HepG2 (cell line): ENCODE measurements around the gene PSMA7. TPM values are rescaled to one million over a fixed set of nuclear protein-coding genes. Genes with fewer than 3 reads are reported as not detected.

Experiments
- ATAD3A ChIP-seq: sonication (generic); formaldehyde crosslinking; IDR thresholded peaks from 2 replicates; pipeline ENCODE4 v1.4.0; 2020; ENCODE audit warnings: missing genetic modification reagents
- BRCA1 ChIP-seq: sonication (generic); formaldehyde crosslinking; IDR thresholded peaks from 2 replicates; pipeline ENCODE4 v1.4.0; 2020; ENCODE audit warnings: missing genetic modification reagents
- DNMT1 ChIP-seq: sonication (generic); formaldehyde crosslinking; IDR thresholded peaks from 2 replicates; pipeline ENCODE4 v1.5.1; 2020; ENCODE audit warnings: mild to moderate bottlenecking, missing genetic modification reagents
- FOSL1 ChIP-seq: sonication (generic); formaldehyde crosslinking; IDR thresholded peaks from 2 replicates; pipeline ENCODE4 v1.9.0; 2021; ENCODE audit warnings: missing genetic modification reagents, borderline replicate concordance
- HDAC6 ChIP-seq: fragments of 200-600 bp; sonication (generic); IDR thresholded peaks from 2 replicates; pipeline ENCODE4 v1.7.0; 2017; ENCODE audit warnings: mild to moderate bottlenecking, antibody characterized with exemption, low read length, low read depth
- LCORL ChIP-seq, 2 experiments: fragments of 450-650 bp in 1 of 2; sonication (generic) in 1 of 2; formaldehyde crosslinking in 1 of 2; IDR thresholded peaks; 2 replicates each; pipeline versions ENCODE4 v1.5.0 to v1.6.1; 2017 to 2020; ENCODE audit warnings: antibody characterized with exemption in 1 of 2, missing genetic modification reagents in 1 of 2
- MIER3 ChIP-seq: IDR thresholded peaks from 2 replicates; pipeline ENCODE4 v1.6.1; 2016; ENCODE audit warnings: missing compliant biosample characterization, borderline replicate concordance
- NR3C1 ChIP-seq: sonication (generic); formaldehyde crosslinking; IDR thresholded peaks from 2 replicates; pipeline ENCODE4 v1.4.0; 2020; ENCODE audit warnings: missing genetic modification reagents
- PHF5A ChIP-seq: IDR thresholded peaks from one replicate; pipeline ENCODE4 v1.6.1; 2018; ENCODE audit warnings: low read depth, missing genetic modification reagents; ENCODE audit not compliant: unreplicated experiment
- POLR2A ChIP-seq, 2 experiments: IDR thresholded peaks; 2 replicates each; pipeline ENCODE4 v1.6.1; 2011; ENCODE audit warnings: low read depth in 2 of 2, low read length in 2 of 2, mild to moderate bottlenecking in 1 of 2, moderate library complexity in 1 of 2; ENCODE audit not compliant: insufficient read depth in 1 of 2
- SMARCE1 ChIP-seq: fragments of 450-650 bp; IDR thresholded peaks from 2 replicates; pipeline ENCODE4 v1.6.1; 2017; ENCODE audit warnings: borderline replicate concordance
- STAT5B ChIP-seq: sonication (generic); formaldehyde crosslinking; IDR thresholded peaks from 2 replicates; pipeline ENCODE4 v1.4.0; 2020; ENCODE audit warnings: missing genetic modification reagents
- TAF1 ChIP-seq: sonication (generic); formaldehyde crosslinking; IDR thresholded peaks from 2 replicates; pipeline ENCODE4 v1.4.0; 2020; ENCODE audit warnings: missing genetic modification reagents
- THYN1 ChIP-seq: sonication (generic); formaldehyde crosslinking; IDR thresholded peaks from 2 replicates; pipeline ENCODE4 v1.8.1; 2023; ENCODE audit warnings: low read depth, mild to moderate bottlenecking, moderate library complexity, missing genetic modification reagents, borderline replicate concordance
- TMF1 ChIP-seq: sonication (generic); formaldehyde crosslinking; IDR thresholded peaks from 2 replicates; pipeline ENCODE4 v1.8.1; 2022; ENCODE audit warnings: low read depth, missing genetic modification reagents
- ZBTB8A ChIP-seq: sonication (generic); formaldehyde crosslinking; IDR thresholded peaks from 2 replicates; pipeline ENCODE4 v1.4.0; 2020; ENCODE audit warnings: mild to moderate bottlenecking, low read depth, missing genetic modification reagents, borderline replicate concordance
- ZMYM4 ChIP-seq: sonication (generic); formaldehyde crosslinking; IDR thresholded peaks from 2 replicates; pipeline ENCODE4 v1.8.1; 2023; ENCODE audit warnings: mild to moderate bottlenecking, missing genetic modification reagents
- ZNF274 ChIP-seq: sonication (generic); formaldehyde crosslinking; IDR thresholded peaks from 2 replicates; pipeline ENCODE4 v1.5.1; 2020; ENCODE audit warnings: mild to moderate bottlenecking, missing genetic modification reagents
- ZNF292 ChIP-seq: sonication (generic); formaldehyde crosslinking; IDR thresholded peaks from 2 replicates; pipeline ENCODE4 v1.8.1; 2022; ENCODE audit warnings: mild to moderate bottlenecking, low read depth, missing genetic modification reagents, borderline replicate concordance
- ZNF441 ChIP-seq: sonication (generic); formaldehyde crosslinking; IDR thresholded peaks from 2 replicates; pipeline ENCODE4 v1.7.0; 2021; ENCODE audit warnings: missing genetic modification reagents, borderline replicate concordance
- ZNF543 ChIP-seq: sonication (generic); formaldehyde crosslinking; IDR thresholded peaks from 2 replicates; pipeline ENCODE4 v1.4.0; 2020; ENCODE audit warnings: mild to moderate bottlenecking, missing genetic modification reagents
- ZNF674 ChIP-seq: sonication (generic); formaldehyde crosslinking; IDR thresholded peaks from 2 replicates; pipeline ENCODE4 v1.5.0; 2020; ENCODE audit warnings: low read depth, mild to moderate bottlenecking, missing genetic modification reagents
- ZNF720 ChIP-seq: sonication (generic); formaldehyde crosslinking; IDR thresholded peaks from 2 replicates; pipeline ENCODE4 v1.4.0; 2020; ENCODE audit warnings: missing genetic modification reagents
- ZNF746 ChIP-seq: sonication (generic); formaldehyde crosslinking; IDR thresholded peaks from 2 replicates; pipeline ENCODE4 v1.8.0; 2022; ENCODE audit warnings: mild to moderate bottlenecking, missing genetic modification reagents
- polyA plus RNA-seq, 8 experiments: library from polyadenylated mRNA; depleted of rRNA in 3 of 8; stranded (reverse) in 7 of 8; unstranded in 1 of 8; fragments of >200 nt; fragmentation: Illumina TruSeq in 4 of 8; extraction: Trizol in 4 of 8; gene quantifications; 2 replicates each; pipeline versions ENCODE4 v1.2.1 to v1.2.3, GENCODE V29; 2011 to 2016; ENCODE audit warnings: low read depth in 4 of 8, missing spikeins in 1 of 8, mixed read lengths in 1 of 8; ENCODE audit not compliant: insufficient read depth in 1 of 8
- total RNA-seq, 5 experiments: library from RNA; depleted of rRNA; stranded (reverse); fragments of >200 nt; fragmentation: Illumina TruSeq; extraction: Trizol; gene quantifications; 2 replicates each; pipeline ENCODE4 v1.2.3, GENCODE V29; 2016; ENCODE audit warnings: low read depth in 1 of 5
- TF ChIP-seq, protein P1 (sequence below): IDR thresholded peaks from 2 replicates; pipeline ENCODE4 v1.6.1; 2016; ENCODE audit warnings: control low read depth
- TF ChIP-seq, protein P2 (sequence below): sonication (generic); formaldehyde crosslinking; IDR thresholded peaks from 2 replicates; pipeline ENCODE4 v1.8.0; 2023; ENCODE audit warnings: mild to moderate bottlenecking, missing genetic modification reagents
- TF ChIP-seq, protein P3 (sequence below): sonication (generic); formaldehyde crosslinking; IDR thresholded peaks from 2 replicates; pipeline ENCODE4 v1.8.1; 2023; ENCODE audit warnings: mild to moderate bottlenecking, missing genetic modification reagents, borderline replicate concordance
- TF ChIP-seq, protein P4 (sequence below): sonication (generic); formaldehyde crosslinking; IDR thresholded peaks from 2 replicates; pipeline ENCODE4 v1.4.0; 2020; ENCODE audit warnings: missing genetic modification reagents, borderline replicate concordance
- TF ChIP-seq, protein P5 (sequence below): IDR thresholded peaks from 2 replicates; pipeline ENCODE4 v1.6.1; 2012; ENCODE audit warnings: inconsistent platforms

Gene PSMA7
- total and polyA plus RNA-seq, 2 of the 13 experiments (the other 11 are each of a cell fraction or from before 2014, with no cell fraction given): 531 to 631 TPM

DNA sequence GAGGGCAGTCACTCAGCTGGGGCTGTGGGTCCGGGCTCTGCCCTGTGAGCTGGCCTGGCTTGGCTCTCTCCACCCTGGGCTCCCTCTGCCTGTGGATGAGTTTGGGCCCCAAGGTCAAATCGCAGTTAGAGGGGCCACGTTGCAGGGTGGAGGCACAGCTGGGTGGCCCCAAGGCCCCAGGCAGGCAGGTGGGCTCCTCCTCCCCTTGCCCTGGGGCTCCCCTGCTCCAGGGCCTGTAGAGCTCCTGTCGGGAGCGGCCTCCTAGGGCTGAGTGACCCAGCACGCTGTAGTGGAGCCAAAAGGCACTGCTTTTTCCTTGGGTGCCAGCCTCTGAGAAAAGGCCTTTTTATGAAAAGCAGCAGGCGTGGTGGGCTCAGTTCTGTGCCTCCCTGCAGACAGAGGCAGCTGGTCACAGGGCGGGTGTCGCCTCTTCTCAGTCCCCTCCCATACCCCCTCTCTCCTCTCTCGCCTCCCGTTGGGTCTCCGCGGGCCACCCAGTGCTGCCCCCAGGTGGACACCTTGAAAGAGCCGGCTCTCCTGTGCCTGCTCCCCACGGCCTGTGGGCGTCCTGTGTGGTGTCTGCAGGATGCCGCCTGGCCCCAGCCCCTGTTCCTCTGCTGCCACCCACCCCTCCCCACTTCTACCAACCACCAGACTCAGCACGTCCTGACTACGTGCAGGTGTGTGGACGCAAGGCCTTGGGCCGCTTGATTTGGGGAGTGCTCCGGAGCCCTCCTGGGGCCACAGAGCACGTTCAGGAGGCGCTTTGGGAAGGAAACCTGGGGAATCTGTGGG, 13.6 kb upstream of the PSMA7 start (continued):
- TF ChIP-seq, protein P1, sequence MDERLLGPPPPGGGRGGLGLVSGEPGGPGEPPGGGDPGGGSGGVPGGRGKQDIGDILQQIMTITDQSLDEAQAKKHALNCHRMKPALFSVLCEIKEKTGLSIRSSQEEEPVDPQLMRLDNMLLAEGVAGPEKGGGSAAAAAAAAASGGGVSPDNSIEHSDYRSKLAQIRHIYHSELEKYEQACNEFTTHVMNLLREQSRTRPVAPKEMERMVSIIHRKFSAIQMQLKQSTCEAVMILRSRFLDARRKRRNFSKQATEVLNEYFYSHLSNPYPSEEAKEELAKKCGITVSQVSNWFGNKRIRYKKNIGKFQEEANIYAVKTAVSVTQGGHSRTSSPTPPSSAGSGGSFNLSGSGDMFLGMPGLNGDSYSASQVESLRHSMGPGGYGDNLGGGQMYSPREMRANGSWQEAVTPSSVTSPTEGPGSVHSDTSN (CRISPR knock-in tag): no peak
- TF ChIP-seq ZNF441 (no peak), NR3C1 (CRISPR knock-in tag) (no peak), POLR2A (IDR thresholded peaks at IDR 0.05; ENCODE audit: insufficient read depth in 1 of 2, low read depth in 2 of 2, low read length in 2 of 2) (no peak), ZMYM4 (peak; percentile 47; the same call in 1 of the 2 replicates), ZNF543 (CRISPR knock-in tag) (peak; percentile 74; the same call in 1 of the 2 replicates), THYN1 (no peak), ZNF292 (peak; percentile 36; the same call in 1 of the 2 replicates), ZBTB8A (CRISPR knock-in tag) (no peak), ATAD3A (CRISPR knock-in tag) (no peak), MIER3 (peak; percentile 51; the same call in 1 of the 2 replicates), PHF5A (CRISPR knock-in tag) (peak; percentile 55), STAT5B (CRISPR knock-in tag) (no peak), TAF1 (no peak), DNMT1 (no peak), FOSL1 (no peak), BRCA1 (CRISPR knock-in tag) (no peak), LCORL (IDR thresholded peaks at IDR 0.05) (no peak), LCORL (CRISPR knock-in tag; IDR thresholded peaks at IDR 0.05) (peak; percentile 78), TMF1 (CRISPR knock-in tag) (no peak), SMARCE1 (no peak), ZNF274 (CRISPR knock-in tag) (peak; percentile 32; the same call in 1 of the 2 replicates), ZNF674 (CRISPR knock-in tag) (no peak), ZNF720 (no peak), ZNF746 (CRISPR knock-in tag) (no peak), HDAC6 (no peak)
- TF ChIP-seq, protein P2, sequence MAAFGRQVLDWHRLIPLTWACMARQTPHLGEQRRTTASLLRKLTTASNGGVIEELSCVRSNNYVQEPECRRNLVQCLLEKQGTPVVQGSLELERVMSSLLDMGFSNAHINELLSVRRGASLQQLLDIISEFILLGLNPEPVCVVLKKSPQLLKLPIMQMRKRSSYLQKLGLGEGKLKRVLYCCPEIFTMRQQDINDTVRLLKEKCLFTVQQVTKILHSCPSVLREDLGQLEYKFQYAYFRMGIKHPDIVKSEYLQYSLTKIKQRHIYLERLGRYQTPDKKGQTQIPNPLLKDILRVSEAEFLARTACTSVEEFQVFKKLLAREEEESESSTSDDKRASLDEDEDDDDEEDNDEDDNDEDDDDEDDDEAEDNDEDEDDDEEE (CRISPR knock-in tag): no peak
- TF ChIP-seq, protein P3, sequence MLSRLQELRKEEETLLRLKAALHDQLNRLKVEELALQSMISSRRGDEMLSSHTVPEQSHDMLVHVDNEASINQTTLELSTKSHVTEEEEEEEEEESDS (CRISPR knock-in tag): no peak
- TF ChIP-seq, protein P4, sequence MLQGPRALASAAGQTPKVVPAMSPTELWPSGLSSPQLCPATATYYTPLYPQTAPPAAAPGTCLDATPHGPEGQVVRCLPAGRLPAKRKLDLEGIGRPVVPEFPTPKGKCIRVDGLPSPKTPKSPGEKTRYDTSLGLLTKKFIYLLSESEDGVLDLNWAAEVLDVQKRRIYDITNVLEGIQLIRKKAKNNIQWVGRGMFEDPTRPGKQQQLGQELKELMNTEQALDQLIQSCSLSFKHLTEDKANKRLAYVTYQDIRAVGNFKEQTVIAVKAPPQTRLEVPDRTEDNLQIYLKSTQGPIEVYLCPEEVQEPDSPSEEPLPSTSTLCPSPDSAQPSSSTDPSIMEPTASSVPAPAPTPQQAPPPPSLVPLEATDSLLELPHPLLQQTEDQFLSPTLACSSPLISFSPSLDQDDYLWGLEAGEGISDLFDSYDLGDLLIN: no peak
- TF ChIP-seq, protein P5, sequence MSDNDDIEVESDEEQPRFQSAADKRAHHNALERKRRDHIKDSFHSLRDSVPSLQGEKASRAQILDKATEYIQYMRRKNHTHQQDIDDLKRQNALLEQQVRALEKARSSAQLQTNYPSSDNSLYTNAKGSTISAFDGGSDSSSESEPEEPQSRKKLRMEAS: 0 out of 2 replicates have a peak, but pooled peaks have one; percentile 35
